ENCODE results near the gene PHLDB3.
"Not testable (repeated sequence)": the region's sequence is repeated elsewhere in the genome, so short reads cannot be mapped to it uniquely, and the experiment has no call there.

PHLDB3 gene

GRCh38 chr19:43439709-43440063, 64.9 kb downstream of the PHLDB3 start:
- DNase-seq (ENCODE audit: low spot score): no peak

DNA sequence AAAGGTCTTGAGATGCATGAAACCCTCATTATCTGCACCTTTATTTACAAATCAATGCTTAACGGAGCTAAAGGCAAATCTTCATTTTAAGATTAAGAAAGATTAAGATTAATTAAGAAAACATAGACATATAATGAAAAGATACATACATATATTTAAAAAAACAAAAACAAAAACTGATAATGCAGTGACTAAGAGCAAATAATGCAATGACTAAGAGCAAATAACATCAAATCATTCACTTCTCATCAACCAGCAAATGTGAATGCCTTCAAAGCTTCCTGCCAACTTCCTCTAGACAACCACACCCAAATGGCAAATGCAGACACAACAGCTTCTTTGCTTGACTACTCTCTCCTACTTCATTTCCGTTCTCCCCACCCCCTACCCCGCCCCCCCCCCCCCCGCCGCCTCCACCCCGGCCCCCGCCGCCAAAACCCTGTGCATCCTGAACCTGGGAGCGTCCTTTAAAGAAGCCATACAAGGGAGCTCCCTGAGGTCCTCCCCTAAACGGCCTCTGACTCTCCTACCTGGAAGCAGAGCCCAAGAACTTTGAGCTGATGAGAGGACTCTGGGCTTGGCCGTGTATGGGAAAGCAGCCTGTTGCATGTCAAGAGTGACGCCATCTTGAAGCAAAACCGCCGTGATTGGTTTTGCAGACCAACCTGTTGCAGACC, 65.4 kb downstream of the PHLDB3 start:
- no peak for DNase-seq (ENCODE audit: low spot score)

GRCh38 chr19:43438291-43439031, 66.1 kb downstream of the PHLDB3 start:
- DNase-seq (ENCODE audit: low spot score): no peak

DNA sequence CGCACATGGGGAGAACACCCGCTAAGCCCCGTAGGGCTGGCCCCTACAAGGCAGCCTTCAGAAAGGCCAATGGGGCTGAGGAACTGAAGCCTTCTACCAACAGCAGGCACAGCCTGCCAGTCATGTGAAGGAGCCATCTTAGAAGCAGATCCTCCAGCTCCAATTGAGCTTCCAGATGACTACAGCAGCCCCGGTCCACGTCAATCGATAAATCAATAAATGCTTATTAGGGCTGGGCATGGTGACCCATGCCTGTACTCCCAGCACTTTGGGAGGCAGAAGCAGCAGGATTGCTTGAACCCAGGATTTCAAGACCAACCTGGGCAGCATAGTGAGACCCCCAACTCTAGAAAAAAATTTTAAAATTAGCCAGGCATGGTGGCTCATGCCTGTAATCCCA, 66.8 kb downstream of the PHLDB3 start:
- DNase-seq (ENCODE audit: low spot score): no peak

DNA sequence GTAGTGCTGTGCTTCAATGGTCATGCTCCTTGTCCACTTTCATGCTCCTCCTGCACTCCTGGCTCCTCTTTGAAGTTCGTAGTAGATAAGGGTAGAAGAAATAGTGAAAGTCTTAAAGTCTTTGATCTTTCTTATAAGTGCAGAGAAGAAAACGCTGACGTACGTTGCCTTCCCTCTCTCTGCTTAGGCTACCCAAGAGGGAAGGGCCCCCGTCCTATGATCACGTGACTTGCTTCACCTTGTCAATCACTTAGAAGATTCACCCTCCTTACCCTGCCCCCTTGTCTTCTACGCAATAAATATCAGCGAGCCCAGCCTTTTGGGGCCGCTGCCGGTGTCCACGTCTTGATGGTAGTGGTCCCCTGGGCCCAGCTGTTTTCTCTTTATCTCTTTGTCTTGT, 67.3 kb downstream of the PHLDB3 start:
- DNase-seq (ENCODE audit: low spot score): not testable (repeated sequence)

- no peak for DNase-seq (ENCODE audit: low spot score)
Measured at GRCh38 chr19:43435775-43436174, 68.8 kb downstream of the PHLDB3 start.

DNA sequence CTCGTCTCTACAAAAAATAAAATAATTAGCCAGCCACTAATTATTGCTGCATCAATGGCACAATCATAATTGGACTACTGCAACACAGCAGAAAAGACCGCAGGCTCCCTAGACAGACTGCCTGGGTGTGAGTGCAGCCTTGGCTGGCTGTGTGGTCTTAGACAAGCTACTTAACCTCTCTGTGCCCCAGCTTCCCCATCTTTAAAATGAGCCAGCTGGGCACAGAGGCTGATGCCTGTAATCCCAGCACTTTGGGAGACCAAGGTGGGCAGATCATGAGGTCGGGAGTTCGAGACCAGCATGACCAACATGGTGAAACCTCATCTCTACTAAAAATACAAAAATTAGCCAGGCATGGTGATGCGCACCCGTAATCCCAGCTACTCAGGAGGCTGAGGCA, 70.9 kb downstream of the PHLDB3 start:
- DNase-seq (ENCODE audit: low spot score): no peak

GRCh38 chr19:43433358-43433673, 71.2 kb downstream of the PHLDB3 start:
- DNase-seq (ENCODE audit: low spot score): no peak

- DNase-seq (ENCODE audit: low spot score): no peak
Measured at GRCh38 chr19:43430976-43431375, 73.6 kb downstream of the PHLDB3 start.

DNA sequence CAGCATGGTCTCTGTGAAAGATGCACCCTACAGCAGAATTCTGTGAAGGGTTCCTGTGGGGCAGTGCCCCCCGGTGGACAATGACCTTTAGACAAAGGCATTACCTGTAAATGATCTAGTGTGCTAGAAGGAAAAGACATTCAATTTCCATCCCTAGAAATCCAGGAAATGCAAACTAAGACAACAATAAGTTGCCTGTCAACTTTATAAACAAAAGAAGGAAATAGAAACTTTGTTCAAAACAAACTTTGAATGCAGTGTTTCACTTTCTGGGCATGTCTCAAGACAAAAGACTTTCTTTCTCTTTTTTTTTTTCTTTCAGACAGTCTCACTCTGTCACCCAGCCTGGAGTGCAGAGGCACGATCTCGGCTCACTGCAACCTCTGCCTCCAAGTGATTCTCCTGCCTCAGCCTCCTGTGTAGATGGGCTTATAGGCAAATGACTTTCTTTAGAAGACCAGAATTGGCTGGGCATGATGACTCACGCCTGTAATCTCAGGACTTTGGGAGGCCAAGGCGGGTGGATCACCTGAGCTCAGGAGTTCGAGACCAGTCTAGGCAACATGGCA, 74.3 kb downstream of the PHLDB3 start:
- DNase-seq (ENCODE audit: low spot score): no peak

DNA sequence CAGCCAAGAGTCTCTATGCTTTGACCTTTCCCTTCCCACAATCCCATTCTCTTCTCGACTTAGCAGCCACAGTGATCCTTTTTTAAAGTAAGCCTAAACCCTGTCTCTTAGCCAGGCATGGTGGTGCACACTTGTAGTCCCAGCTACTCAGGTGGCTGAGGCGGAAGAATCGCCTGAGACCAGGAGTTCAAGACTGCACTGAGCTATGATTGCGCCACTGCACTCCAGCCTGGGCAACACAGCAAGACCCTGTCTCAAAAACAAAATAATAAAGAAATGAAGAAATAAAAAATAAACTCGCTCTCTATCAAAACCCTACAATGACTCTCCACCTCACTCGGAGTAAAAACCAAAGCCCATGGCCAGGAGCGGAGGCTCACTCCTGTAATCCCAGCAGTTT, 75.2 kb downstream of the PHLDB3 start:
- no peak for DNase-seq (ENCODE audit: low spot score)

DNA sequence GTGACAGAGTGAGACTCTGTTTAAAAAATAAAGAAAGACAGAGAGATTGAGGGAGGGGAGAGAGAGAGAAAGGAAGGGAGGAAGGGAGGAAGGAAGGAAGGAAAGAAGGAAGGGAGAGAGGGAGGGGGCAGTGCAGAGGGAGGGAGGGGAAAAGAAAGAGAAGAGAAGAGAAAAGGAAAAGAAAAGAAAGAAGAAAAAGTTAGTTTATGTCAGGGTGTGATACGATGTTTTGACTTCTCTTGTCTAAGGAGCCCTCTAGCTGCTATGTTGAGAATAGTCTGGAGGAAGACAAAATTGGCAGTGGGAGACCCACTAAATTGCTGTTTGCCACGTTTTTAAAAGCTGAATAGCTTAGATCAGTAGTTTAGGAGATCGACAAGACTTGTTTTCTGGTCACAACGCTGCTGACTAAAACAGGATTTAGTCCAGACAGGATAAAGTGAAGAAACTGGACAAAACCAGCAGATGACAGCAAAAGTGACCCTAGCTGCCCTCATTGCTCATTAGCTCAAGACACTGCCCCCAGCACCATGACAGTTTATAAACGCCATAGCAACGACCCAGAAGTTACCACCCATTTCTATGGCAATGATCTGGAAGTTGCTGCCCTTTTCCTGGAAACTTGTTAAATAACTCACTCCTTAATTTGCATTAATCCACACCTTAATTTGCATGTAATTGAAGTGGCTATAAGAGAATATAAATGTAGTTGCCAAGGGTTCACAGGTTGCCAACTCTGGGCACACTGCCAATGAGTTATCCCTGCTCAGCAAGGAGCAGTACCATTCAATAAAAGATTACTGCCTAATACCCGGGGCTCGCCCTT, 78.8 kb downstream of the PHLDB3 start:
- DNase-seq (ENCODE audit: low spot score): peak; percentile 22

All from hematopoietic multipotent progenitor cell treated with erythropoietin and hydrocortisone succinate and interleukin-3 and kit ligand, for 15 days (in vitro differentiated cells).